GM23338 (cell line): ENCODE data around the gene FRY.

Experiments used
- EZH2 ChIP-seq: fragments of 200-600 bp; sonication (generic); IDR thresholded peaks from one replicate; pipeline ENCODE4 v1.8.0; 2017; ENCODE audit warnings: antibody characterized with exemption, mild to moderate bottlenecking, low read depth; ENCODE audit not compliant: unreplicated experiment
- EZH2phosphoT487 ChIP-seq: fragments of 200-600 bp; sonication (generic); IDR thresholded peaks from one replicate; pipeline ENCODE4 v1.8.1; 2018; ENCODE audit warnings: antibody characterized with exemption; ENCODE audit not compliant: unreplicated experiment
- POLR2AphosphoS5 ChIP-seq: IDR thresholded peaks from 2 replicates; pipeline ENCODE4 v1.6.1; 2016; ENCODE audit warnings: antibody characterized with exemption, low read depth
- STAT1 ChIP-seq: IDR thresholded peaks from one replicate; pipeline ENCODE4 v1.6.1; 2016; ENCODE audit warnings: antibody characterized with exemption; ENCODE audit not compliant: unreplicated experiment
- ZNF331 ChIP-seq: fragments of 250-450 bp; sonication (Bioruptor Pico); IDR thresholded peaks from 2 replicates; pipeline ENCODE4 v1.5.0; 2020; ENCODE audit warnings: low read depth, mild to moderate bottlenecking, moderate library complexity
- TF ChIP-seq, protein P1 (sequence below), 2 experiments: fragments of 200-600 bp in 1 of 2; sonication (generic) in 1 of 2; conservative IDR thresholded peaks; 2 replicates each; pipeline versions ENCODE4 v1.5.1 to v1.6.1; 2016 to 2017; ENCODE audit warnings: antibody characterized with exemption in 2 of 2, low read depth in 2 of 2, mild to moderate bottlenecking in 2 of 2, moderate library complexity in 1 of 2
- TF ChIP-seq, protein P2 (sequence below): IDR thresholded peaks from one replicate; pipeline ENCODE4 v1.6.1; 2018; ENCODE audit warnings: antibody characterized with exemption; ENCODE audit not compliant: unreplicated experiment
- TF ChIP-seq, protein P3 (sequence below): IDR thresholded peaks from 2 replicates; pipeline ENCODE4 v1.6.1; 2016; ENCODE audit warnings: antibody characterized with exemption

DNA sequence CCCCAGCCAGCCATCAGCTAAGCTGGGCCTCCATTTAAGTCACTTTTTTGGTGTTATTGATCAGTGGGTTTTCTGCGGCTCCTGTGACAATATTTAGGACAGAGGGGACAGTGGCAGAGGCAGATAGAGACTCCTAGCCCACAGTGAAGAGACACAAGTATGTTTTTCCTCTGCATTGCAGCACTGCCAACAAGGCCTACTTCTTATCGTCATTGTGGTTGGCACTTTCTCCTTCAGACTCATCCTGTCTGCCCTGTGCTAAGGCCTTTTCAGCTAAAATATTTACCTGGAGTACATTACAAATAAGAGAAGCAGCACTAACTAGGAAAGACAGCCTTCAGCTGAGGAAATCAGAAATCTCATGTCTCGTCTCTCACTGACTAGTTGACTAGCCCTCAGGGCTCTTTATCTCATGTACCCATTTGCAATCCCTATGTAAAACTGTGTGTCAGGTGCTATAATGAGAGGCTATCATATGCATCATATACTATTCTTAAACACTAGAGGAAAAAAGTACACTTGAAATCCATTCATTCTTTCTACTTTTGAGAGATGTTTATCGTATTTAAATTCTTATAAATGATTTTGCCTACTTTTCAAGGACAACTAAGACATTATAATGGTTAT, 221.4 kb downstream of the FRY start:
- TF ChIP-seq, protein P1, sequence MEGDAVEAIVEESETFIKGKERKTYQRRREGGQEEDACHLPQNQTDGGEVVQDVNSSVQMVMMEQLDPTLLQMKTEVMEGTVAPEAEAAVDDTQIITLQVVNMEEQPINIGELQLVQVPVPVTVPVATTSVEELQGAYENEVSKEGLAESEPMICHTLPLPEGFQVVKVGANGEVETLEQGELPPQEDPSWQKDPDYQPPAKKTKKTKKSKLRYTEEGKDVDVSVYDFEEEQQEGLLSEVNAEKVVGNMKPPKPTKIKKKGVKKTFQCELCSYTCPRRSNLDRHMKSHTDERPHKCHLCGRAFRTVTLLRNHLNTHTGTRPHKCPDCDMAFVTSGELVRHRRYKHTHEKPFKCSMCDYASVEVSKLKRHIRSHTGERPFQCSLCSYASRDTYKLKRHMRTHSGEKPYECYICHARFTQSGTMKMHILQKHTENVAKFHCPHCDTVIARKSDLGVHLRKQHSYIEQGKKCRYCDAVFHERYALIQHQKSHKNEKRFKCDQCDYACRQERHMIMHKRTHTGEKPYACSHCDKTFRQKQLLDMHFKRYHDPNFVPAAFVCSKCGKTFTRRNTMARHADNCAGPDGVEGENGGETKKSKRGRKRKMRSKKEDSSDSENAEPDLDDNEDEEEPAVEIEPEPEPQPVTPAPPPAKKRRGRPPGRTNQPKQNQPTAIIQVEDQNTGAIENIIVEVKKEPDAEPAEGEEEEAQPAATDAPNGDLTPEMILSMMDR (conservative IDR thresholded peaks at IDR 0.05; ENCODE audit: low read depth in 2 of 2) = no peak
- TF ChIP-seq POLR2AphosphoS5 = no peak
- TF ChIP-seq ZNF331 (CRISPR knock-in tag) = no peak
- TF ChIP-seq, protein P2, sequence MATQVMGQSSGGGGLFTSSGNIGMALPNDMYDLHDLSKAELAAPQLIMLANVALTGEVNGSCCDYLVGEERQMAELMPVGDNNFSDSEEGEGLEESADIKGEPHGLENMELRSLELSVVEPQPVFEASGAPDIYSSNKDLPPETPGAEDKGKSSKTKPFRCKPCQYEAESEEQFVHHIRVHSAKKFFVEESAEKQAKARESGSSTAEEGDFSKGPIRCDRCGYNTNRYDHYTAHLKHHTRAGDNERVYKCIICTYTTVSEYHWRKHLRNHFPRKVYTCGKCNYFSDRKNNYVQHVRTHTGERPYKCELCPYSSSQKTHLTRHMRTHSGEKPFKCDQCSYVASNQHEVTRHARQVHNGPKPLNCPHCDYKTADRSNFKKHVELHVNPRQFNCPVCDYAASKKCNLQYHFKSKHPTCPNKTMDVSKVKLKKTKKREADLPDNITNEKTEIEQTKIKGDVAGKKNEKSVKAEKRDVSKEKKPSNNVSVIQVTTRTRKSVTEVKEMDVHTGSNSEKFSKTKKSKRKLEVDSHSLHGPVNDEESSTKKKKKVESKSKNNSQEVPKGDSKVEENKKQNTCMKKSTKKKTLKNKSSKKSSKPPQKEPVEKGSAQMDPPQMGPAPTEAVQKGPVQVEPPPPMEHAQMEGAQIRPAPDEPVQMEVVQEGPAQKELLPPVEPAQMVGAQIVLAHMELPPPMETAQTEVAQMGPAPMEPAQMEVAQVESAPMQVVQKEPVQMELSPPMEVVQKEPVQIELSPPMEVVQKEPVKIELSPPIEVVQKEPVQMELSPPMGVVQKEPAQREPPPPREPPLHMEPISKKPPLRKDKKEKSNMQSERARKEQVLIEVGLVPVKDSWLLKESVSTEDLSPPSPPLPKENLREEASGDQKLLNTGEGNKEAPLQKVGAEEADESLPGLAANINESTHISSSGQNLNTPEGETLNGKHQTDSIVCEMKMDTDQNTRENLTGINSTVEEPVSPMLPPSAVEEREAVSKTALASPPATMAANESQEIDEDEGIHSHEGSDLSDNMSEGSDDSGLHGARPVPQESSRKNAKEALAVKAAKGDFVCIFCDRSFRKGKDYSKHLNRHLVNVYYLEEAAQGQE = no peak
- TF ChIP-seq EZH2 = no peak
- TF ChIP-seq EZH2phosphoT487 = no peak
- no peak for TF ChIP-seq STAT1
- TF ChIP-seq, protein P3, sequence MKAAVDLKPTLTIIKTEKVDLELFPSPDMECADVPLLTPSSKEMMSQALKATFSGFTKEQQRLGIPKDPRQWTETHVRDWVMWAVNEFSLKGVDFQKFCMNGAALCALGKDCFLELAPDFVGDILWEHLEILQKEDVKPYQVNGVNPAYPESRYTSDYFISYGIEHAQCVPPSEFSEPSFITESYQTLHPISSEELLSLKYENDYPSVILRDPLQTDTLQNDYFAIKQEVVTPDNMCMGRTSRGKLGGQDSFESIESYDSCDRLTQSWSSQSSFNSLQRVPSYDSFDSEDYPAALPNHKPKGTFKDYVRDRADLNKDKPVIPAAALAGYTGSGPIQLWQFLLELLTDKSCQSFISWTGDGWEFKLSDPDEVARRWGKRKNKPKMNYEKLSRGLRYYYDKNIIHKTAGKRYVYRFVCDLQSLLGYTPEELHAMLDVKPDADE = no peak
